Measurements from ENCODE around the gene PHYHIPL. TPM values are rescaled to one million over a fixed set of nuclear protein-coding genes. Genes with fewer than 3 reads are reported as not detected.

PHYHIPL gene
- total RNA-seq, 2 experiments from 2014 or later = not detected

GRCh38 chr10:59284118-59284975, 107.9 kb downstream of the PHYHIPL start:
- intact Hi-C loops (cut with micrococcal nuclease; ENCODE audit: unreplicated experiment) = no loop called here
- no peak for TF ChIP-seq EZH2phosphoT487 (IDR thresholded peaks at IDR 0.05; ENCODE audit: borderline replicate concordance, low read depth, low read length)
- no TSS peak for BruUV-seq (replicated peaks)
- Histone ChIP-seq H3K27ac (ENCODE audit: low read depth, low read length, poor library complexity, severe bottlenecking) (no peak overlapping the region), H3K9me3 (ENCODE audit: low read length) (no peaks in the 10 kb centered on the region), H4K20me1 (ENCODE audit: insufficient read depth, low read length) (no peaks in the 10 kb centered on the region), H2AFZ (ENCODE audit: low read length) (no peak overlapping the region), H3K4me3 (ENCODE audit: low read depth, low read length, poor library complexity, severe bottlenecking) (no peak overlapping the region), H3K79me2 (ENCODE audit: insufficient read depth, low read depth, low read length) (no peaks in the 10 kb centered on the region), H3K9me2 (ENCODE audit: insufficient read depth, low read length) (no peaks in the 10 kb centered on the region), H3K4me2 (ENCODE audit: low read length) (no peak overlapping the region), H3K36me3 (ENCODE audit: insufficient read depth, low read length) (no peaks in the 10 kb centered on the region), H3K4me1 (ENCODE audit: insufficient read depth, low read length, poor library complexity, severe bottlenecking) (no peaks in the 10 kb centered on the region)
- DNase-seq (ENCODE audit: low spot score) = no peak
- CTCF ChIA-PET (ENCODE audit: unreplicated experiment) = no interaction called here
- POLR2A ChIA-PET = interaction anchor here (0.6 kb wide), 1 partner anchor 82 kb away, joined by 4 read pairs; no protein-coding TSS in a partner anchor

GRCh38 chr10:59285073-59285472, 108.6 kb downstream of the PHYHIPL start:
- TF ChIP-seq EZH2phosphoT487 (IDR thresholded peaks at IDR 0.05; ENCODE audit: borderline replicate concordance, low read depth, low read length) (no peak), CTCF (conservative IDR thresholded peaks at IDR 0.05; ENCODE audit: low read length) (no peak)
- H3K4me2 ChIP-seq (ENCODE audit: low read length) = no peak overlapping the region
- no peaks in the 10 kb centered on the region for H4K20me1 ChIP-seq (ENCODE audit: insufficient read depth, low read length)
- intact Hi-C loops (cut with micrococcal nuclease; ENCODE audit: unreplicated experiment) = no loop called here
- no TSS peak for BruUV-seq (replicated peaks)
- no peaks in the 10 kb centered on the region for H3K9me3 ChIP-seq (ENCODE audit: low read length)
- H3K9me2 ChIP-seq (ENCODE audit: insufficient read depth, low read length) = no peaks in the 10 kb centered on the region
- H3K4me1 ChIP-seq (ENCODE audit: insufficient read depth, low read length, poor library complexity, severe bottlenecking) = no peaks in the 10 kb centered on the region
- no peak overlapping the region for H2AFZ ChIP-seq (ENCODE audit: low read length)
- H3K4me3 ChIP-seq (ENCODE audit: low read depth, low read length, poor library complexity, severe bottlenecking) = no peak overlapping the region
- H3K36me3 ChIP-seq (ENCODE audit: insufficient read depth, low read length) = no peaks in the 10 kb centered on the region
- H3K79me2 ChIP-seq (ENCODE audit: insufficient read depth, low read depth, low read length) = no peaks in the 10 kb centered on the region
- H3K27ac ChIP-seq (ENCODE audit: low read depth, low read length, poor library complexity, severe bottlenecking) = no peak overlapping the region
- CTCF ChIA-PET (ENCODE audit: unreplicated experiment) = no interaction called here
- no peak for DNase-seq (ENCODE audit: low spot score)
- POLR2A ChIA-PET = interaction anchor here (0.6 kb wide), 1 partner anchor 81 kb away, joined by 4 read pairs; no protein-coding TSS in a partner anchor

GRCh38 chr10:59285848-59286247, 109.4 kb downstream of the PHYHIPL start:
- intact Hi-C loops (cut with micrococcal nuclease; ENCODE audit: unreplicated experiment) = no loop called here
- no peaks in the 10 kb centered on the region for H3K79me2 ChIP-seq (ENCODE audit: insufficient read depth, low read depth, low read length)
- ChIA-PET CTCF (ENCODE audit: unreplicated experiment) (no interaction called here), POLR2A (interaction anchor here (0.6 kb wide), 1 partner anchor 884 kb away, joined by 3 read pairs; no protein-coding TSS in a partner anchor)
- no peak overlapping the region for H2AFZ ChIP-seq (ENCODE audit: low read length)
- H4K20me1 ChIP-seq (ENCODE audit: insufficient read depth, low read length) = no peaks in the 10 kb centered on the region
- BruUV-seq (replicated peaks) = no TSS peak
- no peaks in the 10 kb centered on the region for H3K9me3 ChIP-seq (ENCODE audit: low read length)
- no peak overlapping the region for H3K4me3 ChIP-seq (ENCODE audit: low read depth, low read length, poor library complexity, severe bottlenecking)
- no peaks in the 10 kb centered on the region for H3K4me1 ChIP-seq (ENCODE audit: insufficient read depth, low read length, poor library complexity, severe bottlenecking)
- H3K4me2 ChIP-seq (ENCODE audit: low read length) = no peak overlapping the region
- H3K9me2 ChIP-seq (ENCODE audit: insufficient read depth, low read length) = no peaks in the 10 kb centered on the region
- no peak for DNase-seq (ENCODE audit: low spot score)
- TF ChIP-seq CTCF (conservative IDR thresholded peaks at IDR 0.05; ENCODE audit: low read length) = no peak
- no peak for TF ChIP-seq EZH2phosphoT487 (IDR thresholded peaks at IDR 0.05; ENCODE audit: borderline replicate concordance, low read depth, low read length)
- no peak overlapping the region for H3K27ac ChIP-seq (ENCODE audit: low read depth, low read length, poor library complexity, severe bottlenecking)
- H3K36me3 ChIP-seq (ENCODE audit: insufficient read depth, low read length) = no peaks in the 10 kb centered on the region

Measured in OCI-LY7 (cell line).